ENCODE data around the gene SUGCT. TPM values are rescaled to one million over a fixed set of nuclear protein-coding genes. Genes with fewer than 3 reads are reported as not detected.
A peak's percentile ranks its signal among the peaks of the same experiment; 100 is the strongest.

The SUGCT gene
- 10 to 100 TPM; 37.9 to 47.1 TPM for total RNA-seq
- polyA plus RNA-seq = 100 to 1,000 TPM in 1 of 2 donors, 10 to 100 TPM in 1; 59.3 to 152 TPM
- long read RNA-seq, donor 1, partial matches to known transcripts = 0 of 42 reads
- long read RNA-seq, donor 1, other reads (novel, unspliced or antisense) = 40 of 42 reads
- long read RNA-seq, donor 2, partial matches to known transcripts = 2 of 15 reads
- long read RNA-seq, donor 2, other reads (novel, unspliced or antisense) = 13 of 15 reads

DNA sequence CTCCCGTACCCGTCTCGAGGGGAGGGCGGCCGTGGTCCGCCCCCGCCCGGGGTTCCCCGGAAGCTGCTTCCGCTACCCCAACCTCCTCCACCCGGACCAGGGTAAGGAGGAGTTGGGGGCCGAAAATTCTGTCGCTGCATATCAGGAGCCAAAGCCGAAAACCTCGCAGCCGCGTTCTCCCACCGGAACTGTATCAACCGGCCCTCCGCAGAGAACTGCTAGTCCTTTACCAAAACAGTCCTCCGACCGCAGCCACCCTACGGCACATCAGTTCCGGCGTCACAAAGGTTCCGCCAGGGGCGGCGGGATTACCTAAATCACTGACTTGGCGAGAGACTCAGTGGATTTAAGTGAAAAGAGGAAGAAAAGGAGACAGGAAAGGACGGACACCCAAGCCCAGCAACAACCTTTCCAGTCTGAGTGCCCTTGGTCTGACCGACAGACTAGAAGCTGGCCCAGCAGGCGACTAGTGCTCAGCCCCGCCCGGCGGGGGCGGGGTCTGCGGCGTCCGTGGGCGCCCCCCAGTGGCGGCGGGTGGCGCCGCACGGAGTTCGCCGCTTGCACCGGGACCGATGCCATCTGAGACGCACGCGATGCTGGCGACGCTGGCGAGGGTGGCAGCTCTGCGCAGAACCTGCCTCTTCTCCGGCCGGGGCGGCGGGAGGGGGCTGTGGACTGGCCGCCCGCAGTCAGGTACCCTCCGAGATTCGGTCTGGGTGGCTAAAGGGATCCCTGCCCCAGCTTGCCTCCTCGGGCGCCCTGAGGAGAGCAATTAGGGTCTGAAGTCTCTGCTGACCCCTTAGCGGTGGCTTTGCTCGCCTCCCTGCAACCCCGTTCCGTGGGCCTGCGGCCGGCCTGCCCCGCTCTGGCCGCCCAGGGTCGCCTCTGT is at the start of gene SUGCT, which contains the start of gene MPLKIP:
Gene SUGCT (plus strand): TSS at position 578 of the 889 bp plus-strand sequence.
Gene MPLKIP (minus strand): TSS at position 195 of the 889 bp plus-strand sequence. CDS start 55 bp downstream, at position 140.
- intact Hi-C loops (cut with DNase I) = loop anchor here in 1 of 2 donors (10.0 kb wide), 1 partner anchor 180 kb away; the partner anchor contains the start of gene CDK13

GRCh38 chr7:40092182-40092581 is 42.6 kb upstream of the SUGCT start:
- peaks cover 3 to 15% of the 10 kb centered on the region in 2 donors for H3K36me3 ChIP-seq (ENCODE audit: control insufficient read depth in 1 of 2, insufficient read depth in 2 of 2, low read length in 1 of 2)
- no peaks in the 10 kb centered on the region for H3K27me3 ChIP-seq (ENCODE audit: control insufficient read depth in 1 of 2, insufficient read depth in 2 of 2, low read length in 1 of 2)
- no peak overlapping the region for H3K27ac ChIP-seq (ENCODE audit: low read depth in 1 of 2, low read length in 2 of 2)
- no peak overlapping the region for H3K4me3 ChIP-seq (ENCODE audit: low read length in 2 of 2)
- intact Hi-C loops (cut with DNase I) = no loop called here
- H3K9me3 ChIP-seq (ENCODE audit: control insufficient read depth, low read length) = no peaks in the 10 kb centered on the region
- no peak for ATAC-seq (ENCODE audit: low FRiP score)
- H3K4me1 ChIP-seq (ENCODE audit: control insufficient read depth in 1 of 2, insufficient read depth in 2 of 2, low read length in 2 of 2) = no peaks in the 10 kb centered on the region
- no peak for DNase-seq
- WGBS, 2 donors = 79 to 80% methylated on average over 2 of the region's 2 CpGs

More for the DNA sequence above, at the start of gene SUGCT, which contains the start of gene MPLKIP:
- 0 to 1% methylated on average over 57 to 75 of the region's 75 CpGs for WGBS, 2 donors
- DNase-seq = peak; percentile 87 to 93
- Histone ChIP-seq H3K4me1 (ENCODE audit: control insufficient read depth in 1 of 2, insufficient read depth in 2 of 2, low read length in 2 of 2) (no peaks in the 10 kb centered on the region), H3K36me3 (ENCODE audit: control insufficient read depth in 1 of 2, insufficient read depth in 2 of 2, low read length in 1 of 2) (no peaks in the 10 kb centered on the region), H3K4me3 (ENCODE audit: low read length in 2 of 2) (peak within 1 kb of the TSS; percentile 88 to 89), H3K9me3 (ENCODE audit: control insufficient read depth, low read length) (no peaks in the 10 kb centered on the region), H3K27me3 (ENCODE audit: control insufficient read depth in 1 of 2, insufficient read depth in 2 of 2, low read length in 1 of 2) (no peaks in the 10 kb centered on the region), H3K27ac (ENCODE audit: low read depth in 1 of 2, low read length in 2 of 2) (peak within 1 kb of the TSS; percentile 36 to 81)
- ATAC-seq (ENCODE audit: low FRiP score) = peak; percentile 99

- Histone ChIP-seq H3K9me3 (ENCODE audit: control insufficient read depth, low read length) (no peaks in the 10 kb centered on the region), H3K27ac (ENCODE audit: low read depth in 1 of 2, low read length in 2 of 2) (no peak overlapping the region), H3K4me3 (ENCODE audit: low read length in 2 of 2) (no peak overlapping the region), H3K27me3 (ENCODE audit: control insufficient read depth in 1 of 2, insufficient read depth in 2 of 2, low read length in 1 of 2) (no peaks in the 10 kb centered on the region), H3K36me3 (ENCODE audit: control insufficient read depth in 1 of 2, insufficient read depth in 2 of 2, low read length in 1 of 2) (peaks cover 3 to 13% of the 10 kb centered on the region in 2 donors), H3K4me1 (ENCODE audit: control insufficient read depth in 1 of 2, insufficient read depth in 2 of 2, low read length in 2 of 2) (no peaks in the 10 kb centered on the region)
- no peak for DNase-seq
- 80 to 82% methylated on average over 8 of the region's 8 CpGs for WGBS, 2 donors
- ATAC-seq (ENCODE audit: low FRiP score) = no peak
- intact Hi-C loops (cut with DNase I) = no loop called here
These were observed 41.0 kb upstream of the SUGCT start for GRCh38 chr7:40093631-40094350.

DNA sequence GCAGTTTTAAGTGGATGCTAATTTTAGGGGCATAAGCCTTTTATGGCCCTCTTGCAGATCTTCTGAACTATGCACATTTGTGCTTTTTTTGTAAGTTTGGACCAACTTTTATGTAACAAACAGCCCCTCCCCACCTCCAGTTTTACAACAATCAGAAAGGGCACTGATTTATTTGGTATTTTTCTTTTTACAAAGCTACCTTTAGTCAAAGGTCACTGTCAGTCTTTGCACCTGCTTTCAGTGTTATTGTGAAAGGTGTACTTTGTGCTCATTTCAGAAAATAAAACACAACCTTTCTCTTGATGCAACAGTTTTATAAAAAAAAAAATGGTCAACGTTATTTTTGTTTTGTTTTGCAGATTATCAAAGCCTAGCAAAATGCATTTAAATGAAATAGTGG is 39.6 kb upstream of the SUGCT start:
- Histone ChIP-seq H3K27ac (ENCODE audit: low read depth in 1 of 2, low read length in 2 of 2) (no peak overlapping the region), H3K9me3 (ENCODE audit: control insufficient read depth, low read length) (no peaks in the 10 kb centered on the region), H3K27me3 (ENCODE audit: control insufficient read depth in 1 of 2, insufficient read depth in 2 of 2, low read length in 1 of 2) (no peaks in the 10 kb centered on the region), H3K4me3 (ENCODE audit: low read length in 2 of 2) (no peak overlapping the region), H3K36me3 (ENCODE audit: control insufficient read depth in 1 of 2, insufficient read depth in 2 of 2, low read length in 1 of 2) (peaks cover 3 to 13% of the 10 kb centered on the region in 2 donors), H3K4me1 (ENCODE audit: control insufficient read depth in 1 of 2, insufficient read depth in 2 of 2, low read length in 2 of 2) (no peaks in the 10 kb centered on the region)
- ATAC-seq (ENCODE audit: low FRiP score) (no peak), DNase-seq (no peak)
- WGBS, 2 donors = 0 to 59% methylated on average over 1 of the region's 1 CpG
- intact Hi-C loops (cut with DNase I) = no loop called here

GRCh38 chr7:40095695-40096327 is 39.0 kb upstream of the SUGCT start:
- Histone ChIP-seq H3K4me1 (ENCODE audit: control insufficient read depth in 1 of 2, insufficient read depth in 2 of 2, low read length in 2 of 2) (no peaks in the 10 kb centered on the region), H3K36me3 (ENCODE audit: control insufficient read depth in 1 of 2, insufficient read depth in 2 of 2, low read length in 1 of 2) (peaks cover 3 to 13% of the 10 kb centered on the region in 2 donors), H3K27me3 (ENCODE audit: control insufficient read depth in 1 of 2, insufficient read depth in 2 of 2, low read length in 1 of 2) (no peaks in the 10 kb centered on the region), H3K9me3 (ENCODE audit: control insufficient read depth, low read length) (no peaks in the 10 kb centered on the region), H3K4me3 (ENCODE audit: low read length in 2 of 2) (no peak overlapping the region), H3K27ac (ENCODE audit: low read depth in 1 of 2, low read length in 2 of 2) (no peak overlapping the region)
- 34 to 37% methylated on average over 1 of the region's 1 CpG for WGBS, 2 donors
- no peak for ATAC-seq (ENCODE audit: low FRiP score)
- intact Hi-C loops (cut with DNase I) = no loop called here
- DNase-seq = no peak

GRCh38 chr7:40097728-40098127 is 37.1 kb upstream of the SUGCT start:
- no peaks in the 10 kb centered on the region for H3K27me3 ChIP-seq (ENCODE audit: control insufficient read depth in 1 of 2, insufficient read depth in 2 of 2, low read length in 1 of 2)
- no peak for DNase-seq
- WGBS, 2 donors = 70 to 75% methylated on average over 2 of the region's 2 CpGs
- ATAC-seq (ENCODE audit: low FRiP score) = no peak
- no peaks in the 10 kb centered on the region for H3K9me3 ChIP-seq (ENCODE audit: control insufficient read depth, low read length)
- H3K36me3 ChIP-seq (ENCODE audit: control insufficient read depth in 1 of 2, insufficient read depth in 2 of 2, low read length in 1 of 2) = peaks cover 3 to 13% of the 10 kb centered on the region in 2 donors
- no peak overlapping the region for H3K27ac ChIP-seq (ENCODE audit: low read depth in 1 of 2, low read length in 2 of 2)
- intact Hi-C loops (cut with DNase I) = no loop called here
- H3K4me3 ChIP-seq (ENCODE audit: low read length in 2 of 2) = no peak overlapping the region
- no peaks in the 10 kb centered on the region for H3K4me1 ChIP-seq (ENCODE audit: control insufficient read depth in 1 of 2, insufficient read depth in 2 of 2, low read length in 2 of 2)

DNA sequence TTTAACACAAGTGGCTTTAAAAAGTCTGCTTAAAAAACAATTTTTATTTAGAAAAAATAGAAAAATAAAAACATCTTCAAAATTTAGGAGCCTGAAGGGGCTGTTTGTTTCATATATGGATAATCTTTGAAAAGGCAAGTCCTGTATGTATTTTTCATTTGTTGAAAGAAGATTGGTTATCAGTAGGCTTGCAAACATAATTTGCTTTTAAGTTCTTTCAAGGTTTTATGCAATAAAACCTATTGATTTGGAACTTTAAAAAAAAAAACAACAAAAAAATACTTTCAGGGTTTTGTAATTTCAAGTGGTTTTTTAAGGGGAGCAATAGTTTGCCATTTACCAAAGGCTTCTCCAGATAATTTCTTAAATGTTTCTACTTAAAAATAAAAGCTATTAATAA is 36.0 kb upstream of the SUGCT start:
- Histone ChIP-seq H3K27ac (ENCODE audit: low read depth in 1 of 2, low read length in 2 of 2) (no peak overlapping the region), H3K4me1 (ENCODE audit: control insufficient read depth in 1 of 2, insufficient read depth in 2 of 2, low read length in 2 of 2) (no peaks in the 10 kb centered on the region), H3K27me3 (ENCODE audit: control insufficient read depth in 1 of 2, insufficient read depth in 2 of 2, low read length in 1 of 2) (no peaks in the 10 kb centered on the region), H3K4me3 (ENCODE audit: low read length in 2 of 2) (no peak overlapping the region), H3K36me3 (ENCODE audit: control insufficient read depth in 1 of 2, insufficient read depth in 2 of 2, low read length in 1 of 2) (peaks cover 3 to 7% of the 10 kb centered on the region in 2 donors), H3K9me3 (ENCODE audit: control insufficient read depth, low read length) (no peaks in the 10 kb centered on the region)
- intact Hi-C loops (cut with DNase I) = no loop called here
- DNase-seq (no peak), ATAC-seq (ENCODE audit: low FRiP score) (no peak)

DNA sequence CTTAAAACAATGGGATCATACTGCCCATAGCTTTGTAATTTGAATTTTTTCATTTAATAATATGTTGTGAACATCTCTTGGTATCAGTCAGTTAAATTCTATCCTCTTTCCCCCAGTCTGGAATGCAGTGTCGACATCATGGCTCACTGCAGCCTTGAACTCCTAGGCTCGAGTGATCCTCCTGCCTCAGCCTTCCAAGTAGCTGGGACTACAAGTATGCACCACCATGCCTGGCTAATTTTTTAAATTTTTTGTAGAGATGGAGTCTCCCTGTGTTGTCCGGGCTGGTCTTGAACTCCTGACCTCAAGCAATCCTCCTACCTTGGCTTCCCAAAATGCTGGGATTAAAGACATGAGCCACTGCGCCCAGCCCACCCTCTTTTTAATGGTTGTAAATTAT is 35.0 kb upstream of the SUGCT start:
- DNase-seq (no peak), ATAC-seq (ENCODE audit: low FRiP score) (no peak)
- Histone ChIP-seq H3K4me3 (ENCODE audit: low read length in 2 of 2) (no peak overlapping the region), H3K4me1 (ENCODE audit: control insufficient read depth in 1 of 2, insufficient read depth in 2 of 2, low read length in 2 of 2) (no peaks in the 10 kb centered on the region), H3K27ac (ENCODE audit: low read depth in 1 of 2, low read length in 2 of 2) (no peak overlapping the region), H3K9me3 (ENCODE audit: control insufficient read depth, low read length) (no peaks in the 10 kb centered on the region), H3K36me3 (ENCODE audit: control insufficient read depth in 1 of 2, insufficient read depth in 2 of 2, low read length in 1 of 2) (no peaks in the 10 kb centered on the region), H3K27me3 (ENCODE audit: control insufficient read depth in 1 of 2, insufficient read depth in 2 of 2, low read length in 1 of 2) (no peaks in the 10 kb centered on the region)
- intact Hi-C loops (cut with DNase I) = no loop called here
- WGBS, 2 donors = 90 to 95% methylated on average over 4 of the region's 4 CpGs
